ENCODE measurements around the gene CEND1.
A peak's percentile ranks its signal among the peaks of the same experiment; 100 is the strongest.
"Not testable (repeated sequence)": the region's sequence is repeated elsewhere in the genome, so short reads cannot be mapped to it uniquely, and the experiment has no call there.

CEND1 gene

DNA sequence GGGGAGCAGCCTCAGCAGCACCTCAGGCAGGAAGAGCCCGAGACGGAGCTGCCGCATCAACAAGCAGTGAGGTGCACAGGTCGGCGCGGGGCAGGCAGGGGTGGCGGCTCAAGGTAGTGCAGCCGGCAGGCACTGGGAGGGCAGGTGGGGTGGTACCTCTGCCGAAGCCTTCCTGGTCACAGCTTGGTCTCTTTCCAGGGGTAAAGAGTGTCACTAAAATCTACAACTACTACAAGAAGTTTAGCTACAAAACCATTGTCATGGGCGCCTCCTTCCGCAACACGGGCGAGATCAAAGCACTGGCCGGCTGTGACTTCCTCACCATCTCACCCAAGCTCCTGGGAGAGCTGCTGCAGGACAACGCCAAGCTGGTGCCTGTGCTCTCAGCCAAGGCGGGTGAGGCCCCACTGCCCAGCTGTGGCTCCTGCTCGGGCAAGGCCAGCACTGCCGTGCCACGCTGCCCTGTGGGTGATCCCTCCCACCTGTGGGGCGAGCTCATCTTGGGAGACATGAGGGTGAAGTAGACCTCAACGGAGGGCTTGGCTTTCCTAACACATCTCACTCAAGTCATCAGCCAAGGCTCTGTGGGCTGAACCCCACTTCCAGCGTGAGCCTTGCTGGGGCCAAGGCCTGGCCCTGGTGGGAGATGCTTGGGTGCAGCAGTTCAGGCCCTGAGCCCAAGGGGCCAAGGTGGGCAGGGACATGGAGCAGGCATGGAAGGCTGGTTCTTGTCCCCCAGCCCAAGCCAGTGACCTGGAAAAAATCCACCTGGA, 26.2 kb downstream of the CEND1 start:
- DNase-seq (ENCODE audit: low spot score), result no peak

DNA sequence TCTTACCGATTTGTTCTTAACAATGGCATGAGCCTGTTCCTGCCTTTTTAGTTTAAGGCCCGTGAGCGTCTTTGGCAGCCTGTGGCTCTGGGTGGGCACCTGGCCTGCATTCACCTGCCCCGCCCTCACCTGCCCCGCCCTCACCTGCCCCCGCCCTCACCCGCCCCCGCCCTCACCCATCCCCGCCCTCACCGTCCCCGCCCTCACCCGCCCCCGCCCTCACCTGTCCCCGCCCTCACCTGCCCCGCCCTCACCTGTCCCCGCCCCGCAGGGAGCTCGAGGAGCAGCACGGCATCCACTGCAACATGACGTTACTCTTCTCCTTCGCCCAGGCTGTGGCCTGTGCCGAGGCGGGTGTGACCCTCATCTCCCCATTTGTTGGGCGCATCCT, 26.8 kb downstream of the CEND1 start:
- DNase-seq (ENCODE audit: low spot score), result no peak

DNA sequence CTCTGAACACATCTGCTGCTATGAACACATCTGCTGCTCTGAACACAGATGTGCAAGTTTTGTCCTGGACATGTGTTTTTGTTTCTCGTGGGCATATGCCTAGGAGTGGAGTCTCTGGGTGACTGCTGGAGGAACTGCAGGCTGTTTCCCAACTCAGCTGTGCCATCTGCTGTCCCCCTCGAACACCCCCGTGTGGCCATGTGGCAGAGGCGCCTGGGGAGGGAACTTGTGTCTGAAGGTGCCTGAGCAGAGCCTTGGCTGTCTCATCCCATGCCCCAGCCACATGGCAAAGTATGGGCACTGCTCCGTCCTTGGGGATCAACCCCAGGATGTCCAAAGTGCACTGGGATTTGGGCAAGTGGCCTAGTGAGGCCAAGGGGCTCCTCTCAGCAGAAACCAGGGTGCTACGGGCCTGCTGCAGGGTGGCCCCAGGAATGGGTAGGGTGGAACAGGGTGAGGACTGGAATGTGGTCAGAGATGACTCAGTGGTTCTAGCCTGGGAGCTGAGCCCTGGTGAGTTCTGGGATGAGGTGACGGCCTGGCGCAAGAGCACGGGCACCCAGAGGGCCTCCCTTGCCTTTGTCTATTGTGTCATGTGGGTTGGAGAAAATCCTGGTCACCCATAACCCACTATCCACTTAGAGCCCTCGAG, 27.3 kb downstream of the CEND1 start:
- peak; percentile 90 for DNase-seq (ENCODE audit: low spot score)

DNA sequence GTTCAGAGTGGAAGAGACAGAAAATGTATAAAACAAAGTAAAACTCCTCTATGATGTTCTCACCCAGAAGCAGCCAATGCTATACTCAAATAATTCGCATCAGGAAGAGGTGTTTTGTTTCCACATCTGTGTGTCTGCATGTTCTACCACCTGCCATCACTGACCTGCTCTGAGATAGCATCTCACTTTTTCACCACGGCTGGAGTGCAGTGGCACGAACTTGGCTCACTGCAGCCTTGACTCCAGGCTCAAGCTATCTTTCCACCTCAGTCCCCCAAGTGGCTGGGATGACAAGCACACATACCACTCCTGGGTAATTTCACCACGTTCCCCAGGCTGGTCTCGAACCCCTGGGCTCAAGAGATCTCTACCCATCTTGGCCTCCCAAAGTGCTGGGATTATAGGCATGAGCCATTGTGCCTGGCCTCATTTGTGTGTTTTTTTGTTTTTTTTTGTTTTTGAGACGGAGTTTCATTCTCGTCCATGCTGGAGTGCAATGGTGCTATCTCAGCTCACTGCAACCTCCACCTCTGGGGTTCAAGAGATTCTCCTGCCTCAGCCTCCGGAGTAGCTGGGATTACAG, 28.3 kb downstream of the CEND1 start:
- DNase-seq (ENCODE audit: low spot score), result no peak

DNA sequence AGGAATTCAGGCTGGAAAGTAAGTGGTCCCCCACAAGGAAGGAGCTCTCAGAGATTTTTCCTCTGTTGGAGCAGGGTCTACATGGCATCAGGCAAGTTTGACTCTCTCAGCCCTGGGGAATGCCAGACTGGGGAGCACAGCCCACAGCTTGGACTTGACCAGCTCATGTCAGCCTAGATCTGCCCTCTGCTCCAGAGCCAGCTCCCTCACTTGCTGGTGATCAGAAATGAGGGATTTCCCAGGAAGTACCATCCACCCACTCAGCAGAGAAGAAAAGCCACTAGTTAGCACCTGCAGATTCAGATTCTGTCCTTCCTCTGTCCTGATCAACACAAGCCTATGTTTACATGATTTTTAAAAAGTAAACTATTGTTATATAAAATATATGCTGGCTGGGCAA, 29.7 kb downstream of the CEND1 start:
- no peak for DNase-seq (ENCODE audit: low spot score)

DNA sequence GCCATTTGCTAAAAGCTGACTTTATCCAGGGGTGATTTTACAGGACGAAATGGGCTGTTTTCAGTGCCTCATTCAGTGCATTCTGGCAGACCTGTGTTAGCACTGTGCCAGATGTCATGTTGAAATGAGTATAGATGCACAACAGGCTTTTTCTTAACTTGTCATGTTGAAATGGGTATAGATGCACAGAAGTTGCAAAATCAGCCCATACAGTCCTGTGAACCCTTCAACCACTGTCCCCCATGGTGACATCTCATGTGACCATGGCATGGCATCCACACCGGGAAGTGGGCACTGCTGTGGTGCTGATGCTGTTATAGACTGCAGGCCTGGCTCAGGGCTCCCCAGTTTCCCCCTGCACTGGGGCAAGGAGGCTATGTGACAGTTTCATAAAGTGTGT, 40.2 kb downstream of the CEND1 start:
- no peak for DNase-seq (ENCODE audit: low spot score)

DNA sequence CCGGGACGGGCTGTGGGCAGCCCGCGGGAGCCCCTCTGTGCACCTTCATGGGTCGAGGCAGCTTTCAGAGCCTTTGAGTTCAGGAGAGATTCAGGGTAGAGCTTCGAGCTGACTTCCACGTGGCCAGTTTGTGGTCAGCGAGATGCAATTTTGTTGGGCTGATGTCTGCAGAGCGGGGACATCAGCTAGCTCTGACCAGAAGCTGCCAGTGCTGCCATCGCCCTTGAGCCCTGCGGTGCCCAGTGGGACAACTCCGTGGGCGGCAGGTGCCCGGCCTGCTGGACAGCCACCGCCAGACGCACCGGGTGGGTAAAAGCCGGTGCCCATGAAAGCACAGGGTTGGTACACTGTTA, 41.9 kb downstream of the CEND1 start:
- peak; percentile 40 for DNase-seq (ENCODE audit: low spot score)

DNA sequence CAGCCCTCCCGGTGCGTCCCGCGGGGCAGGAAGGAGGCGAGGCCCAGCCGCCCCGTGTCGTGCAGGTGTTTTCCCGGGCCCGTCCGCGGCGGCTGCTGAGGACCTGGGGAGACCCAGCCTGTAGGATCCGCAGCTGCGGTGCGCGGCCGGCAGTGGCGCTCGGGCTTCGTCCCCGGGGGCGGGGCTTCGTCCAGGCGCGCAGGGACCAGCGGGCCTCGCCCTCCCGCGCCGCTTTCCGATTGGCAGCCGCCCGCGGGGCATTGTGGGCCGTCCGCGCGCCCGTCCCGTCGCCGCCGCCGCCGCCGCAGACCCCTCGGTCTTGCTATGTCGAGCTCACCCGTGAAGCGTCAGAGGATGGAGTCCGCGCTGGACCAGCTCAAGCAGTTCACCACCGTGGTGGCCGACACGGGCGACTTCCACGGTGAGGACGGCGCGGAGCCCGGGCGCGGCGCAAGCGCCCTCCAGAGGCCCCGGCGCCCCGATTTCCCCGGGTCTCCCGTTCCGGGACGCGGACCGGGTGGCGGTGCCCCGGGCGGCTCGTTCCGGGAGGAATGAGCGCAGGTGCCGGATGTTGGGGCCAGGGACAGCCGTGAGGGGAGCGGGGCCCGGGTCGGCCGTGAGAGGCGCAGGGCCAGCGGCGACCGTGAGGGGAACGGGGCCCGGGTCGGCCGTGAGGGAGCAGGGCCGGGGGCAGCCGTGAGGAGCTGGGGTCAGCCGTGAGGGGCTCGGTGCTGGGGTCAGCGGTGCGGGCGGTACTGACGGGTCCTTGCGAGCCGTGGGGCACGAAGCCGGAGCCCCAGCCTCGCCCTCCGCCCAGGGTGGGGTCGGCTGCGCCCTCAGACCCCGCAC, 42.5 kb downstream of the CEND1 start, which contains the start of gene TALDO1:
Gene TALDO1 (plus strand): TSS at position 307 of the 849 bp plus-strand sequence. CDS start 18 bp downstream, at position 325.
- peak; percentile 98 for DNase-seq (ENCODE audit: low spot score)

DNA sequence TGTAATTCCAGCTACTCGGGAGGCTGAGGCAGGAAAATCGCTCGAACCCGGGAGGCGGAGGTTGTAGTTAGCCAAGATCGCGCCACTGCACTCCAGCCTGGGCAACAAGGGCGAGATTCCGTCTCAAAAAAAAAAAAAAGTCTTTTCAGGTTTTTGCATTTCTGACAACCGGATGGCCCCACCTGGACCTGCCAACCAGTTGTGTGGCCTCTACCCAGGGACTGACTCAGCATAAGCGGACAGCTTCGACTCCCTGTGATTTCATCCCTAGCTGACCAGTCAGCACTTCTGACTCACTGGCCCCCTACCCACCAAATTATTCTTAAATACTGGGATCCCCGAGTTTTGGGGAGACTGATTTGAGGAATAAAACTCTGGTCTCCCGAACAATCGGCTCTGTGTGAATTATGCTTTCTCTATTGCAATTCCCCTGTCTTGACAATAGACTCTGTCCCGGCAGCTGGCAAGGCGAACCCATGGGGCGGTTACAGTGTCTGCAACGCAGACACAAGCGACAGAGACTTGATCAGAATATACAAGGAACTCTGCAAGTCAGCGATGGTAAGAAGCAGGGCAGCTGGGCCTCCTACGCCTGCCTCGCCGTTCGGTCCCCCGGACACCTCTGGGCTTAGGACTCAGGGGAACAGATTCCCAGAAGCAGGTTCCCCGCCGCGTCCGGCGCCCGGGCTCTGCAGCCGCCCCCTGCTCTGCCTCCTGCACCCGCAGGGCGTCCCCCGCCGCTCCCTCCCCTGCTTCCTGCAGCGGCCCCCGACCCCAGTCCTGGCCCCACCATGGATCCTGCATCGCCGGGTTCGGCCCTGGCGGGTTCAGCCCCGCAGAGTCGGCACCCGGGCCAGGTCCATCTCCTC, 43.4 kb downstream of the CEND1 start:
- no peak for DNase-seq (ENCODE audit: low spot score)

DNA sequence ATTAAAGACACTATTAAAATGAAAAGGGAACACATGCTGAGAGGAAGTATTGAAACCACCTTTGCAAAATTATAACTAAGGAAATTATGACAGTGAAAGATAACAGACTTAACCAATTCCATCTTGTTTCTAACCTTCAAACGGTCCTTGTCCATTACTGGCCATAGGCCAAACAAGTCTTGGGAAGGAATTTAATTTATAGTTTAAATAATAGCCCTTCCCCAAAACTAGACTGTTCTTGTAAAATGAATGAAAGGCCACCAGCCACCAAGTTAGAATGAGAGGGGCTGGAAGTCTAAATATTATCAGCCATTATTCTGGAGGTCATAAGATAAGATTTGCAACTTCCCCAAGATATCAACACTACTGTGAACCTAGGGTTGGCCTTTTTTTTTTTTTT, 44.5 kb downstream of the CEND1 start:
- DNase-seq (ENCODE audit: low spot score), result no peak

DNA sequence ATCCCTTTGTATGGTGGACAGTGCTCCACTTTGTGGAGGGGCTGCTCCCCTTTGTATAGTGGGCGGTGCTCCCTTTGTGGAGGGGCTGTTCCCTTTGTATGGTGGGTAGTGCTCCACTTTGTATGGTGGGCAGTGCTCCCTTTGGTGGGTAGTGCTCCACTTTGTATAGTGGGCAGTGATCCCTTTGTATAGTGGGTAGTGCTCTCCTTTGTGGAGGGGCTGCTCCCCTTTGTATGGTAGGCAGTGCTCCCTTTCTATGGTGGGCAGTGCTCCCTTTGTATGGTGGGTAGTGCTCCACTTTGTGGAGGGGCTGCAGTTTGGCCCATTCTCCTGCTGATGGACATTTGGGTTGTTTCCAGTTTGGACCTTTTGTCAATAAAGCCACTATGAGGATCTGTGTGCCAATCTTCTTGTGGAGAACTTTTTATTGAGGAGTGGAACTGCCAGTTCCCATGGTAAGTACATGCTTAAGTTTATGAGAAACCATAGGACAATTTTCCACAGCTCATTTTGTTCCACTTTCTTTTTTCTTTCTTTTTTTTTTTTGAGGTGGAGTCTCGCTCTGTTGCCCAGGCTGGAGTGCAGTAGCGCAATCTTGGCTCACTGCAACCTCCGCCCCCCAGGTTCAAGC, 47.2 kb downstream of the CEND1 start:
- no peak for DNase-seq (ENCODE audit: low spot score)

DNA sequence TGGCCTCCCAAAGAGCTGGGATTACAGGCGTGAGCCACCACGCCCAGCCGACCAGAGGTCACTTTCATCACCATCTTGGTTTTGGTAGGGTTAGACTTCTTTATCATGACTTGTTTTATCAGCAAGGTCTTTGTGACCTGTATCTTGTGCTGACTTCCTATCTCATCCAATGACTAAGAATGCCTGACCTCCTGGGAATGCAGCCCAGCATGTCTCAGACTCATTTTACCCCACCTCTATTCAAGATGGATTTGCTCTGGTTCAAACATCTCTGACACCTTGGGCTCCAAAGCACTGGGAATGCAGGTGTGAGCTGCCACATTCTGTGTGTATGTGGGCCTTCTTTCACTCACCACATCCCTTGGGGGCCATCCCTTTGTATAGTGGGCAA, 47.7 kb downstream of the CEND1 start:
- DNase-seq (ENCODE audit: low spot score), result no peak

DNA sequence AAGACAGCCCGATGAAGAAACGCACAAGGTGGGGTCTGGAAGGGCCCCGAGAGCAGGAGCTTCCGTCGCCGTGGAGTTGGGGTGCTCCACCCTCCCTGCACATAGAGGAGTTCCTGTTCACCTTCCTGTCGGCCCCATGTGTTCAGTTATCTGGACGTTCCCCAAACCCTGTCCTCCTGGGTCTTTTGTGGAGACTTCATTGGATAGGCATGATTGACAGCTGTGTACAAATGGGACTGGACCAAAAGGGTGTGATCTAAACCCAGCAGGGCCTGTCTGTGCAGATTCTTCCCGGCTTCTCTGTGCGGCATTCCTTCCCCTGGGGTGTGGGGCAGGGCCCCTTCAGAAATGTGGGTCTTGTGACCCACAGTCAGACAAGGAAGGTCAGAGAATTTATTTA, 52.0 kb downstream of the CEND1 start:
- DNase-seq (ENCODE audit: low spot score), result not testable (repeated sequence)

DNA sequence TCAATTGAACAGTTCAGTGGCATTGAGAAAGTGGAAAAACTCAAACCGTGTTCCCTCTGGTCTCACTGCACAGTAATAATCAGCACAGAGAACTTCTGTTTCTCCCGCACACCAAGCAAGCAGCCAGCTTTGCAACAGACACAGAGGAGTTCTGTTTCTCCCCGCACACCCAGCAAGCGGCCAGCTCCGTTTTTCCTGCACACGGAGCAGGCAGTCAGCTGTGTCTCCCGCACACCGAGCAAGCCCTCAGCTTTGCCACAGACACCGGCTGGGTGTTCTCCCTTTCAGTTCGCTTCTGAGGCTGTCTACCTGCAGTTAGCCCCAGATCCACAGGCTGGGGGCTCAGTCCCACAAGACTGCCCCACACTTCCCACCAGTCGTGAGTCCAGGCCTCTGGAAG, 52.5 kb downstream of the CEND1 start:
- DNase-seq (ENCODE audit: low spot score), result no peak

Data from AG08396 (cell line).